ENCODE results near the gene SCFD2.

GRCh38 chr4:53322696-53323095 lies 43.2 kb downstream of the SCFD2 start:
- TF ChIP-seq EP300 (IDR thresholded peaks at IDR 0.05) (no peak), RFX5 (IDR thresholded peaks at IDR 0.05) (no peak), SMC3 (IDR thresholded peaks at IDR 0.05) (no peak), MAZ (IDR thresholded peaks at IDR 0.05; ENCODE audit: borderline replicate concordance, low read depth, low read length) (no peak), RAD21 (conservative IDR thresholded peaks at IDR 0.05 in 1 of 2, IDR thresholded peaks at IDR 0.05 in 1 of 2) (no peak), PBX3 (IDR thresholded peaks at IDR 0.05) (no peak), ZFP36 (IDR thresholded peaks at IDR 0.05; ENCODE audit: borderline replicate concordance, partially characterized antibody) (no peak)
- TF ChIP-seq, protein P1, sequence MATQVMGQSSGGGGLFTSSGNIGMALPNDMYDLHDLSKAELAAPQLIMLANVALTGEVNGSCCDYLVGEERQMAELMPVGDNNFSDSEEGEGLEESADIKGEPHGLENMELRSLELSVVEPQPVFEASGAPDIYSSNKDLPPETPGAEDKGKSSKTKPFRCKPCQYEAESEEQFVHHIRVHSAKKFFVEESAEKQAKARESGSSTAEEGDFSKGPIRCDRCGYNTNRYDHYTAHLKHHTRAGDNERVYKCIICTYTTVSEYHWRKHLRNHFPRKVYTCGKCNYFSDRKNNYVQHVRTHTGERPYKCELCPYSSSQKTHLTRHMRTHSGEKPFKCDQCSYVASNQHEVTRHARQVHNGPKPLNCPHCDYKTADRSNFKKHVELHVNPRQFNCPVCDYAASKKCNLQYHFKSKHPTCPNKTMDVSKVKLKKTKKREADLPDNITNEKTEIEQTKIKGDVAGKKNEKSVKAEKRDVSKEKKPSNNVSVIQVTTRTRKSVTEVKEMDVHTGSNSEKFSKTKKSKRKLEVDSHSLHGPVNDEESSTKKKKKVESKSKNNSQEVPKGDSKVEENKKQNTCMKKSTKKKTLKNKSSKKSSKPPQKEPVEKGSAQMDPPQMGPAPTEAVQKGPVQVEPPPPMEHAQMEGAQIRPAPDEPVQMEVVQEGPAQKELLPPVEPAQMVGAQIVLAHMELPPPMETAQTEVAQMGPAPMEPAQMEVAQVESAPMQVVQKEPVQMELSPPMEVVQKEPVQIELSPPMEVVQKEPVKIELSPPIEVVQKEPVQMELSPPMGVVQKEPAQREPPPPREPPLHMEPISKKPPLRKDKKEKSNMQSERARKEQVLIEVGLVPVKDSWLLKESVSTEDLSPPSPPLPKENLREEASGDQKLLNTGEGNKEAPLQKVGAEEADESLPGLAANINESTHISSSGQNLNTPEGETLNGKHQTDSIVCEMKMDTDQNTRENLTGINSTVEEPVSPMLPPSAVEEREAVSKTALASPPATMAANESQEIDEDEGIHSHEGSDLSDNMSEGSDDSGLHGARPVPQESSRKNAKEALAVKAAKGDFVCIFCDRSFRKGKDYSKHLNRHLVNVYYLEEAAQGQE (IDR thresholded peaks at IDR 0.05): no peak
- TF ChIP-seq, protein P2, sequence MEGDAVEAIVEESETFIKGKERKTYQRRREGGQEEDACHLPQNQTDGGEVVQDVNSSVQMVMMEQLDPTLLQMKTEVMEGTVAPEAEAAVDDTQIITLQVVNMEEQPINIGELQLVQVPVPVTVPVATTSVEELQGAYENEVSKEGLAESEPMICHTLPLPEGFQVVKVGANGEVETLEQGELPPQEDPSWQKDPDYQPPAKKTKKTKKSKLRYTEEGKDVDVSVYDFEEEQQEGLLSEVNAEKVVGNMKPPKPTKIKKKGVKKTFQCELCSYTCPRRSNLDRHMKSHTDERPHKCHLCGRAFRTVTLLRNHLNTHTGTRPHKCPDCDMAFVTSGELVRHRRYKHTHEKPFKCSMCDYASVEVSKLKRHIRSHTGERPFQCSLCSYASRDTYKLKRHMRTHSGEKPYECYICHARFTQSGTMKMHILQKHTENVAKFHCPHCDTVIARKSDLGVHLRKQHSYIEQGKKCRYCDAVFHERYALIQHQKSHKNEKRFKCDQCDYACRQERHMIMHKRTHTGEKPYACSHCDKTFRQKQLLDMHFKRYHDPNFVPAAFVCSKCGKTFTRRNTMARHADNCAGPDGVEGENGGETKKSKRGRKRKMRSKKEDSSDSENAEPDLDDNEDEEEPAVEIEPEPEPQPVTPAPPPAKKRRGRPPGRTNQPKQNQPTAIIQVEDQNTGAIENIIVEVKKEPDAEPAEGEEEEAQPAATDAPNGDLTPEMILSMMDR (IDR thresholded peaks at IDR 0.05): no peak
- TF ChIP-seq, protein P3, sequence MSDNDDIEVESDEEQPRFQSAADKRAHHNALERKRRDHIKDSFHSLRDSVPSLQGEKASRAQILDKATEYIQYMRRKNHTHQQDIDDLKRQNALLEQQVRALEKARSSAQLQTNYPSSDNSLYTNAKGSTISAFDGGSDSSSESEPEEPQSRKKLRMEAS (IDR thresholded peaks at IDR 0.05): no peak
- TF ChIP-seq, protein P4, sequence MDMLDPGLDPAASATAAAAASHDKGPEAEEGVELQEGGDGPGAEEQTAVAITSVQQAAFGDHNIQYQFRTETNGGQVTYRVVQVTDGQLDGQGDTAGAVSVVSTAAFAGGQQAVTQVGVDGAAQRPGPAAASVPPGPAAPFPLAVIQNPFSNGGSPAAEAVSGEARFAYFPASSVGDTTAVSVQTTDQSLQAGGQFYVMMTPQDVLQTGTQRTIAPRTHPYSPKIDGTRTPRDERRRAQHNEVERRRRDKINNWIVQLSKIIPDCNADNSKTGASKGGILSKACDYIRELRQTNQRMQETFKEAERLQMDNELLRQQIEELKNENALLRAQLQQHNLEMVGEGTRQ (IDR thresholded peaks at IDR 0.05): no peak
